ENCODE measurements around the gene ARHGAP32.

DNA sequence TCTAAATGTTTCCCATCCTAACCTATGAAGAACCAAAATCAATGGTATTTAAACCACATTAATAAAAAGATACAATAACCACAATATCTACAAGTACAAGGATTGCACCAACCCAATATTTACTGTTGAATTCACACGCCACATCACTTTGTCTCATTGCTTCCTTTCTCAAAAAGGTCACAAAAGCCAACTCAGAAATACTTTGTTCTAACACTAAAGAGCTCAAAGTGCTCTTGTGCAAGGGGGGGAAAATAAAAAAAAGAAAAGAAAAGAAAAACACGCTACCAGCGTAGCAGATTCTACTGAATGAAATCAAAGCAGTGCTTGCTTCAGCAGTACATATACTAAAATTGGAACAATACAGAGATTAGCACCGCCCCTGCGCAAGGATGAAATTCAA lies 10.5 kb upstream of the ARHGAP32 start:
- TF ChIP-seq, protein P1, sequence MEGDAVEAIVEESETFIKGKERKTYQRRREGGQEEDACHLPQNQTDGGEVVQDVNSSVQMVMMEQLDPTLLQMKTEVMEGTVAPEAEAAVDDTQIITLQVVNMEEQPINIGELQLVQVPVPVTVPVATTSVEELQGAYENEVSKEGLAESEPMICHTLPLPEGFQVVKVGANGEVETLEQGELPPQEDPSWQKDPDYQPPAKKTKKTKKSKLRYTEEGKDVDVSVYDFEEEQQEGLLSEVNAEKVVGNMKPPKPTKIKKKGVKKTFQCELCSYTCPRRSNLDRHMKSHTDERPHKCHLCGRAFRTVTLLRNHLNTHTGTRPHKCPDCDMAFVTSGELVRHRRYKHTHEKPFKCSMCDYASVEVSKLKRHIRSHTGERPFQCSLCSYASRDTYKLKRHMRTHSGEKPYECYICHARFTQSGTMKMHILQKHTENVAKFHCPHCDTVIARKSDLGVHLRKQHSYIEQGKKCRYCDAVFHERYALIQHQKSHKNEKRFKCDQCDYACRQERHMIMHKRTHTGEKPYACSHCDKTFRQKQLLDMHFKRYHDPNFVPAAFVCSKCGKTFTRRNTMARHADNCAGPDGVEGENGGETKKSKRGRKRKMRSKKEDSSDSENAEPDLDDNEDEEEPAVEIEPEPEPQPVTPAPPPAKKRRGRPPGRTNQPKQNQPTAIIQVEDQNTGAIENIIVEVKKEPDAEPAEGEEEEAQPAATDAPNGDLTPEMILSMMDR (IDR thresholded peaks at IDR 0.05), result no peak
- TF ChIP-seq POLR2AphosphoS5 (IDR thresholded peaks at IDR 0.05), result no peak
- no peak for TF ChIP-seq EP300 (IDR thresholded peaks at IDR 0.05)
